OCI-LY7 (cell line): ENCODE results near the gene TST.

Source experiments
- EZH2phosphoT487 ChIP-seq: fragments of 200-600 bp; sonication (generic); IDR thresholded peaks from 2 replicates; pipeline ENCODE4 v1.6.1; 2018; ENCODE audit warnings: low read depth, borderline replicate concordance, mild to moderate bottlenecking, mixed run types, antibody characterized with exemption, low read length, moderate library complexity, mixed read lengths
- TF ChIP-seq, protein P1 (sequence below): fragments of 200-600 bp; sonication (generic); conservative IDR thresholded peaks from 2 replicates; pipeline ENCODE4 v1.5.1; 2014; ENCODE audit warnings: mild to moderate bottlenecking, antibody characterized with exemption, low read length, moderate library complexity, mixed read lengths

DNA sequence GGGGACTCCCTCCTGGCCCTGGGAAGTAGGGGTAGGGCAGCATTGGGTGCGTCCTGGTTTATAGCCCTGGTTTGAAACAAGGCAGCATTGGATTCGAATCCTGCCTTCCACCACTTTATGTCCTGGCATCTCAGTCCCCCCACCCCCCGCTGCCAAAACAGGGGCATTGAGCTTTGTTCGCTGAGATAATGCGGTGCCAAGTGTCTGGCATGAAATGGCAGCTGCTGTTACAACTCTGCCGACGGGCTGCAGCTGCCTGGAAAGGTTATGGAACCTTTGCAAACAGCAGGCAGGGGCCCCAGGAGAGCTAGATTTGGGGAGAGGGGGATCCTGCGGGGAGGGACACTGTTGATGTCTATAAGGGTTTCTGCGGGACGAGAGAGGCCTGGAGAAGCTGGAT, 1.9 kb downstream of the TST start:
- no peak for TF ChIP-seq EZH2phosphoT487
- TF ChIP-seq, protein P1, sequence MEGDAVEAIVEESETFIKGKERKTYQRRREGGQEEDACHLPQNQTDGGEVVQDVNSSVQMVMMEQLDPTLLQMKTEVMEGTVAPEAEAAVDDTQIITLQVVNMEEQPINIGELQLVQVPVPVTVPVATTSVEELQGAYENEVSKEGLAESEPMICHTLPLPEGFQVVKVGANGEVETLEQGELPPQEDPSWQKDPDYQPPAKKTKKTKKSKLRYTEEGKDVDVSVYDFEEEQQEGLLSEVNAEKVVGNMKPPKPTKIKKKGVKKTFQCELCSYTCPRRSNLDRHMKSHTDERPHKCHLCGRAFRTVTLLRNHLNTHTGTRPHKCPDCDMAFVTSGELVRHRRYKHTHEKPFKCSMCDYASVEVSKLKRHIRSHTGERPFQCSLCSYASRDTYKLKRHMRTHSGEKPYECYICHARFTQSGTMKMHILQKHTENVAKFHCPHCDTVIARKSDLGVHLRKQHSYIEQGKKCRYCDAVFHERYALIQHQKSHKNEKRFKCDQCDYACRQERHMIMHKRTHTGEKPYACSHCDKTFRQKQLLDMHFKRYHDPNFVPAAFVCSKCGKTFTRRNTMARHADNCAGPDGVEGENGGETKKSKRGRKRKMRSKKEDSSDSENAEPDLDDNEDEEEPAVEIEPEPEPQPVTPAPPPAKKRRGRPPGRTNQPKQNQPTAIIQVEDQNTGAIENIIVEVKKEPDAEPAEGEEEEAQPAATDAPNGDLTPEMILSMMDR, result no peak
